Epithelial cell of proximal tubule (primary cell): ENCODE results near the gene CALCOCO1. TPM values are rescaled to one million over a fixed set of nuclear protein-coding genes. Genes with fewer than 3 reads are reported as not detected.

ENCODE experiments used
- DNase-seq: peaks from one replicate; pipeline ENCODE4 v3.0.0-alpha.2; 2011; ENCODE audit warnings: low read depth
- H3K4me3 ChIP-seq: 2 replicates; pipeline ENCODE4 v1.5.1; 2011; ENCODE audit warnings: low read depth, mild to moderate bottlenecking, low read length
- CTCF ChIP-seq: conservative IDR thresholded peaks from 2 replicates; pipeline ENCODE4 v1.5.1; 2012; ENCODE audit warnings: low read depth, mild to moderate bottlenecking, low read length
- total RNA-seq: library from RNA; depleted of rRNA; stranded (reverse); fragments of >200 nt; gene quantifications from 2 replicates; pipeline ENCODE4 v1.2.3, GENCODE V29; 2015

CALCOCO1 gene
- total RNA-seq, 1 donor from 2014 or later, result 41.2 TPM

DNA sequence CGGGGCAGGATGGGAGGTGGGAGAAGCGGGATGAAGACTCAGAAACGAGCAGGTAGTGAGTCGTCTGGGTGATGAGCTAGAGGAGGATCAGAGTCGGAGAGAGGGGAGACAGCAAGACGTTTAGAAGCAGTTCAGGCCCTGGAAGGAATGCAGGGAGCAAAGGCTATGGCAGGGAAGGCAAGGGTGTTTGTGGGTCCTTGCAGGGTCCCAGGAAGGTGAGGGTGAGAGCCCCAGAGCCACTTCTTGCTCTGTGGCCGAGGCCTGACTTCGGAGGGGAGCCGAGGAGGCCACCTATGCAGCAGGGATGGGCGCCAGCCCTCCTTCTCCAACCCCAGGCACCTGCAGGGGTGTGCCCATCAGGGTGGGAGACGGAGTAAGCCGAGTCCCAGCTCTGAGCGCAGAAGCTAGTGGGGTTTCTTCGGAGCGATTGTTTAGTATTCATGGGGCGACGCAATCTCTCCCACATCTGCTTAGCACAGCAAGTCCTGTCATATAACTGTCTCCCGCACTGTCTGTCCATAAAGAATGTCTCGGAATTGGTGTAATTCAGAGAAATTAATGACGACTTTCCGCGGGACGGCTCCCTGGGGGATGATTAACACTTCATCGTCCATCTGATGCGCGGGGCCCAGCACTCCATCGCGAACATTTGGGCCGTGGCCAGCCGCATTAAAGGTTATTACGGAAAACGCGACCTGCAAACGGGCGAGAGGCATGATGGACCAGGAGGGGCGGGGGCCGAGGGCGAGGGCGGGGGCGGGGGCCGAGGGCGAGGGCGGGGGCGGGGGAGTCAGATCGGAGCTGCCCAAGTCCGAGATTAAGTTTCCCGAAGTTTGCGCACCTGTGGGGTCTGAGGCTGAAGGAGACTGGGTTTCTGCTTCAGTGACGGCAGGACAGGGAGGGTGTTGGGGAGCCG is 12.2 kb upstream of the CALCOCO1 start:
- TF ChIP-seq CTCF, result no peak
- DNase-seq, result no peak
- no peak overlapping the region for H3K4me3 ChIP-seq

GRCh38 chr12:53738406-53739213 is 11.4 kb upstream of the CALCOCO1 start:
- no peak for DNase-seq
- TF ChIP-seq CTCF, result no peak
- H3K4me3 ChIP-seq, result no peak overlapping the region

GRCh38 chr12:53737951-53738405 is 10.7 kb upstream of the CALCOCO1 start:
- no peak for DNase-seq
- no peak overlapping the region for H3K4me3 ChIP-seq
- no peak for TF ChIP-seq CTCF

- no peak overlapping the region for H3K4me3 ChIP-seq
- DNase-seq, result no peak
- no peak for TF ChIP-seq CTCF
Observed at GRCh38 chr12:53737093-53737808, 10.0 kb upstream of the CALCOCO1 start.

- no peak for TF ChIP-seq CTCF
Observed at GRCh38 chr12:53736592-53736991, 9.3 kb upstream of the CALCOCO1 start.

GRCh38 chr12:53735556-53735955 is 8.3 kb upstream of the CALCOCO1 start:
- no peak for TF ChIP-seq CTCF
- no peak for DNase-seq
- no peak overlapping the region for H3K4me3 ChIP-seq

More at GRCh38 chr12:53736592-53736991, 9.3 kb upstream of the CALCOCO1 start:
- H3K4me3 ChIP-seq, result no peak overlapping the region
- no peak for DNase-seq
